ENCODE measurements around the gene MARCHF3.
"Not testable (repeated sequence)": the region's sequence is repeated elsewhere in the genome, so short reads cannot be mapped to it uniquely, and the experiment has no call there.

Gene MARCHF3

GRCh38 chr5:126948011-126948355 lies 82.4 kb downstream of the MARCHF3 start:
- no peak for DNase-seq

GRCh38 chr5:126947146-126948010 lies 83.0 kb downstream of the MARCHF3 start:
- DNase-seq, result no peak

DNA sequence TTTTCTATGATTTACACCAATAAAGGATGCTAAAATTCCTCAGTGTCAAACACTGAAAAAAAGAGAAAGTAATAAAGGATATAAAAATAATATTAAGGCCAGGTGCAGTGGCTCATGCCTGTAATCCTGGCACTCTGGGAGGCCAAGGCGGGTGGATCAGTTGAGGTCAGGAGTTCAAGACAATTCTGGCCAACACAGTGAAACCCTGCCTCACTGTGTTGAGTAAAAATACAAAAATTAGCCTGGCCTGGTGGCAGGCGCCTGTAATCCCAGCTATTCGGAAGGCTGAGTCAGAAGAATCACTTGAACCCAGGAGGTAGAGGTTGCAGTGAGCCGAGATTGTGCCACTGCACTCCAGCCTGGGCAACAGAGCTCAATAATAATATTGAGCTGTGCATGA lies 87.5 kb downstream of the MARCHF3 start:
- not testable (repeated sequence) for DNase-seq

DNA sequence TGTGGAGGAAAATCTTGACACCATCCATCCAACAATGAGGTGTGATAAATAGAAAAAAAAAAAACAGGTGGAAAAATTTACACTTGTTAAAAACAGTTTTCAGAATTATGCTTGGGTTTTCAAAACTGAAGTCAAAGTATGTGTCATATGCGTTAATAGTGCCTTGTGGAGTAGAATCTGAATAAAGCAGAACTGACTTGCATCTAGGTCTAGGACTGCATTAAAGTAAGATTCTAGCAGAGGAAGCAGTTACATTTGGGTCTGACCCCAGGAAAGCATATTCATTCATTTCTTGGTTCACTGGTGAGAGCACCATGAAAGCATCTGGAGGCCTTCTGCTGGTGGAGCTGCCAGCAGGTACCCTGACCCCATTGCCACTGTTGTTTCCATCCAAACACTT lies 89.0 kb downstream of the MARCHF3 start:
- no peak for DNase-seq

GRCh38 chr5:126939887-126940286 lies 90.5 kb downstream of the MARCHF3 start:
- DNase-seq, result no peak

- DNase-seq, result no peak
Observed at GRCh38 chr5:126938466-126938865, 91.9 kb downstream of the MARCHF3 start.

DNA sequence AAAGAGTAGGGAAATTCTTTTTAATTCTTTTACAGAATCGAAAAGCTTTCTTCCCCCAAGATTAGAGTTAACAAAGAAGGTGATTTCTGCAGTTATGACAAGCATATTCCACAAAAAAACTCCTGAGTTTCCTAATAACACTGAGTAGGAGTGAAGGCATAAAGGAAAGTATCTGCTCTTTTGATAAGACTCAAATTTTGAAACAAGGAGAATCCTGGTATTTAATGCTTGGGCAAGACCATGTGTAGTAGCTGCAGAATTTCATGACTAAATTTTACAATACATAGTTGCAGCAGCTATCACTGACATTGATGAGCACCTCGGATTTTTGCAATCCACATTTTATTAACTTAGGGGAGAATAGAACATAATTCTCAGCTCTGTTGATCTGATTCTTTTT lies 92.6 kb downstream of the MARCHF3 start:
- no peak for DNase-seq

GRCh38 chr5:126936775-126937418 lies 93.5 kb downstream of the MARCHF3 start:
- no peak for DNase-seq

GRCh38 chr5:126931963-126932660 lies 98.2 kb downstream of the MARCHF3 start:
- no peak for DNase-seq

DNA sequence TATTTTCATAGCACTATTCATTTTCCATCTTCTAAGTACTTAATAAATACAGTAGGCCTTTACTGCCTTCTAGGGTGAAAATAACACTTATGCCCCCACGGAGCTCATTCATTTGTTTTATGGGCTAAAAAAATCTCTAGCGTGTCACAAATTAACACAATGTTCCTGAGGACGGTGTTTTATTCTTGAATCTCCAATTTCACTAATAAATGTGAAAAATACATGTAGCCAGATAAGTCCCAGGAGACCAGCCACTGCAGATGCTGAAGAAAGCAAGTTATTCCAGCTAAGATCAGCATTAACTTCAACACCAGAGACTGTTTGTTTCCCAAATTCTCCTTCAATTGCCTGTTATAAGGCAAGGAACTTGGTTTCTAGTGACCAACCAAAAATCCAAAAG lies 102.3 kb downstream of the MARCHF3 start:
- DNase-seq, result no peak

DNA sequence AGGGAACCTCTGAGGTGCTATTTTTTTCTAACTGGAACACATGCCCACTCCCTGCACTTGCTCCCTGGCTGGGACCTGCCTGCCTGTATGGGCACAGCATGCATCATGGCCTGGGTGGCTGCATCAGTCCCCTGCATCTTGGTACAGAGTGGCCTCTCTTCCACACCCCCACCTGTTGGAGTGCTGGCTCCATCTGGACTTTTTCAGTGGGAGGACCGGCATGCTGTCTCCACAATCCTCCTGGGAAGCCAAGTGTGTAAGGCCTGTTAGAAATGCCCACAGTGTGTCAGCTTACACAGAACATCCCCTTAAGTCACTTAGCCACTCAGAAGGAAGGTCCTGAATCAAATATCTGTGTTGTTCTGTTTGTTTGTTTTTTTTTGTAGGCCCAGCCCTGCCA lies 102.9 kb downstream of the MARCHF3 start:
- no peak for DNase-seq

DNA sequence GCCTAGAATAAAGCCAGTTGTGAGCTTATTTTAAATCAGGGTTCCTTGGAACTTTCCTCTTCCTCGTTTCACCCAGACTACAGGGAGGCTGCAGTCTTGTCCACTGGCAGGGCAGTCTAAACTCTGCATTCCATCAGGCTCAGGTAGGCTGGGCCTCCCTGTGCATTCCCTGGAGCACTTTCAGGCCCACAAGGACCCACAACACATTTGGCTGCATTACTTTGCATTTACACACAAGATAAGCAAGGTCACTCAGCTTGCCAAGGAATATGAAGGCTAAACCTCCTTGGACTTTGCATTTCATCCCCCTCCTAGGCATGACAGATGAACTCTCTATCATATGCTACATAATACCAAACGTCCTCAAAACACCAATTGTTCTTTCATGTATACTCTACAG lies 104.2 kb downstream of the MARCHF3 start:
- no peak for DNase-seq

GRCh38 chr5:126925482-126925881 lies 104.9 kb downstream of the MARCHF3 start:
- DNase-seq, result no peak

DNA sequence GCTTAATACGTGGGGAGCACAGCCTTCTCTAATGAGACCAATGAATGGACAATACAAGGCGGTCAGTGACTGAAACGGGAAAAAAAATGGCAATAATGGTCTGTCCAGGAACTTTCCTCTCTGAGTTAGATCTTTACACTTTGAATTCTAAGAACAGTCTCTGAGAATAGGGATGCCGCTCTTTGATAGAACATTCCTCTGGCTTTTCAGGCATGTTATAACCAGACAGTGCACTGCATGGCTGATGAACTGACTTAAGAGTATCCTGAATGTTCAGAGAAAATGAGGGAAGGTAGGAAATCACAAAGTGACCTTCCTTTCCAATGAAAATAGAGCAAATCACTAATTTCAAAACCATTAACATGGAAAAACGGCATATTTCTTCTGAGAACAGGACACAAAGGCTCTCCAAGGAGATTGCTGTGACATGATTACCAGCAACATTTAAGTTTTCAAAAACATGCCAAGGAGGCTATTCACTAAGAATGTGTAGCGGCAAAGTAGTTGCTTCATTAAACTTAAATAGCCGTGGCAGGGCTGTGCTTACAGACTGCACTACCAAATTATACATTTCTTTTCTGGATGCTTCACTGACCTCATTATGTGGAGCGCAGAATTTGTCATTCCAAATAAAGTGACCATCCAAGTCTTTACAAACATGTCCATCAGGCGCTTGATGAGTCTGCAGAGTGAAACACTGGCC lies 105.9 kb downstream of the MARCHF3 start:
- no peak for DNase-seq

- DNase-seq, result no peak
Observed at GRCh38 chr5:126921241-126922091, 108.9 kb downstream of the MARCHF3 start.

- no peak for DNase-seq
Observed at GRCh38 chr5:126920291-126920690, 110.1 kb downstream of the MARCHF3 start.

DNA sequence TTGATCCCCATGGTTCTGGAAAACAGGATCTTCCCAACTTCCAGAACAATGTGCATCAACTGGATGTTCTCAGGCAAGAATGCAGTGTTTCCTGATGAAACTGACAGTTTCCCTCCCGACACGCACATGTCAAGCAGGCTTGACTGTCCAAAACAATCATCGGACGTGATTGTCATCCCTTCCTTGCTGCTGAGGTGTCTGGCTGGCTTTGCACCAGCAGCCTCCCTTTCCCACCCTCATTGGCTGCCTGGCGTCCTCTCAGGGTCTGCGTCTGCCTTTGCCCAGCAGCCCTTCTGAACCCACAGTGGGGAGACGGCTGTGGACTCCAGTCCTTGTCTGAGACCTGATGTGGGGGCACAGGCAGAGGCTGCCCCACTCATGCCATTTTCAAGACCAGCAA lies 110.8 kb downstream of the MARCHF3 start:
- DNase-seq, result no peak

GRCh38 chr5:126918615-126918957 lies 111.8 kb downstream of the MARCHF3 start:
- no peak for DNase-seq

- DNase-seq, result no peak
Observed at GRCh38 chr5:126917918-126918614, 112.3 kb downstream of the MARCHF3 start.

- no peak for DNase-seq
Observed at GRCh38 chr5:126915496-126915895, 114.9 kb downstream of the MARCHF3 start.

DNA sequence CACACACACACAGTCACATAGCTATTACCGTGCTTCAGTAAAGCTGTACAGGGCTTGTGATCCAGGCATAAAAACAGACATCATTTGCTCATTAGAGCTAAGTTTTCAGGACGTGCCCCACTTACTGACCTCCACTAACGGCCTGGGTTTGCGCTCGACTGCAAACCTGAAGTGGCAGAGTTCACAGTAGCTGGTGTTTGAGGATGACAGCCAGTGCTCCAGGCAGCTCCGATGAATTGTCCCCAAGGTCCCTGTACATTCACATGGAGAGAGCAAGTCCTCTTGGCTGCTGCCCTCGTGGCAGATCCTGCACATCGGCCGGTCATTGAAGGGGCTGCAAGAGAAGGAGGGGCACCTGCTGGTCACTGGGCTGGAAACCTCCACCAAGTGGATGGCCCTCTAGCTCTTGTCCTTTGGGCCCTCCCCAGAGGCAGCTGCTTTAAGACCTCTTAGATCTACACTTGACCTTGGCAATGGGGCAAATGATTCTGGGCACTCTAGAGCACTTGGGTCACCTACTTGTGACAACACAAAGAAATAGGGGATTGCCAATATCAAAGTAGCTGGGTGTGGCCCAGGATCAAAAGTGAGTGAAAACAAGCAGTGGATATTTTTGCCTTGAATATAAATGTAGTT lies 115.4 kb downstream of the MARCHF3 start:
- DNase-seq, result no peak
